Stimulated activated CD4-positive, alpha-beta T cell treated with anti-CD3 and anti-CD28 coated beads, Interleukin-12 subunit alpha, Interleukin-12 subunit beta, amount 100 ng/mL, for 24 hours (primary cell): ENCODE measurements around the gene KLHL40.

ENCODE experiments used
- DNase-seq, 2 experiments: peaks; one replicate each; pipeline ENCODE4 v3.0.0-alpha.2; 2020; ENCODE audit warnings: low read depth in 2 of 2

The KLHL40 gene

DNA sequence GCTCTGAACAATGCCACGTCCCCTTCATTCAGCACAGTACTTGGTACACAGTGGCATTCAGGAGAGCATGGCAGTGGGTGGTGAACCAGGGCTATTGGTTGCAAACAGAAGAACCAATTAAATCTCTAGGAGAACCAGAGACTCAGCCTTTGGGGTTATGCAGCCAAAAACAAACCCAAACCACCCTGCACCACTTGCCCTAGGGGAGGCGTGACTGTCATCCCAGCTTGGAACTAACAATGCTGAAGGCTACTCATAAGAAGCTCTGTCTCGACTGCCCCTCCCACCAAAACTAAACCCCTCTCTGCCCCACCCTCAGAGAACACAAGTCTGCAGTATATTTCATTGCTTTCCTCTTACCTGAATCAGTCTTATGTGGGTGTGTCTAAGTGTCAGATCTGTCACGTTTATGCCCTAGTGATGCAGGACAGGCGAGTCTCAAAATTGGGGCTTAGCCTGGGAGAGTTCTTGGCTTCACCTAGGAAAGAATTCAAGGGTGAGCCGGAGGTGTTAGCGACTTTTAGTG is 15.2 kb upstream of the KLHL40 start:
- no peak for DNase-seq

DNA sequence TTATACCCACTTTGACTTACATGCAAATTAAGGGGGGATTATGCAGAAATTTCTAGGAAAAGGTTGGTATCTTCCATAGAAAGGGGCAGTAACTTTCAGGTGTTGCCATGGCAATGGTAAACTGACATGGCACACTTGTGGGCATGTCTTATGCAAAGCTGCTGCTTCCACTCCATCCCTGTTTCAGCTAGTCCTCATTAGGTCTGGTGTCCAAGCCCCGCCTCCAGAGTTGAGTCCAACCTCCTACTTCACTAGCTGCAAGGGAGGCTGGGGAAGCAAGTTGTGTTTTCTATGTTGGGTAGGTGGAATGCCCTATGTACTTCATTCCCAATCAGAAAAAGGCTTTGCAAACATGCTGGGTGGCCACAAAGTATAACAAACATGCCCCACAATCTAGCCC is 14.7 kb upstream of the KLHL40 start:
- no peak for DNase-seq

DNA sequence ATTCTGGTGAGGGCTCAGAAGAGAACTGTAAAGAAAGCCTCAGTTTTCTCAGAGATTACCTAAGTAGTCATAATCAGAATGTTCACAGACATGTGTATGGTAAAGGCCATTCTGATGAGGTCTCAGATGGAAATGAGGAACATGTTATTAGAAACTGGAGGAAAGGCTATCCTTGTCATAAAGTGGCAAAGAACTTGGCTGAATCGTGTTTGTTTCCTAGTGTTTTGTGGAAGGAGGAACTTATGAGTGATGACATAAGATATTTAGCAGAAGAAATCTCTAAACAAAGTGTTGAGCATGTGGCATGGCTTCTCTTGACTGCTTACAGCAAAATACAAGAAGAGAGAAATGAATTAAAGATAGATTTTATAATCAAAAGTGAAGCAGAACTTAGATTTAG is 12.8 kb upstream of the KLHL40 start:
- no peak for DNase-seq

- DNase-seq: no peak
Measured at GRCh38 chr3:42673082-42673481, 12.3 kb upstream of the KLHL40 start.

- DNase-seq: no peak
Measured at GRCh38 chr3:42674146-42674545, 11.2 kb upstream of the KLHL40 start.

DNA sequence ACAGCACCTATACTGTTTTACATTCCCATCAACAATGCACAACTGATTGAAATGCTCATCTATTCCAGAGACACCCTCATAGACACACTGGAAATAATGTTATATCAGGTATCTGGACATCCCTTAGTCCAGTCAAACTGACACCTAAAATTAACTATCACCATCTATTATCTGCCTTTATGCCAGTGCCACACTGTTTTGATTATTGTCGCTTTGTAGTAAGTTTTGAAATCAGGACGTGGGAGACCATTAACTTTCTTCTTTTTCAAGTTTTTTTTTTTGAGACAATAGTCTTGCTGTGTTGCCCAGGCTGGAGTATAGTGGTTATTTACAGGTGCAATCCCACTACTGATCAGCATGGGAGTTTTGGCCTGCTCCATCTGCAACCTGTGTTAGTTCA is 9.4 kb upstream of the KLHL40 start:
- DNase-seq: no peak

DNA sequence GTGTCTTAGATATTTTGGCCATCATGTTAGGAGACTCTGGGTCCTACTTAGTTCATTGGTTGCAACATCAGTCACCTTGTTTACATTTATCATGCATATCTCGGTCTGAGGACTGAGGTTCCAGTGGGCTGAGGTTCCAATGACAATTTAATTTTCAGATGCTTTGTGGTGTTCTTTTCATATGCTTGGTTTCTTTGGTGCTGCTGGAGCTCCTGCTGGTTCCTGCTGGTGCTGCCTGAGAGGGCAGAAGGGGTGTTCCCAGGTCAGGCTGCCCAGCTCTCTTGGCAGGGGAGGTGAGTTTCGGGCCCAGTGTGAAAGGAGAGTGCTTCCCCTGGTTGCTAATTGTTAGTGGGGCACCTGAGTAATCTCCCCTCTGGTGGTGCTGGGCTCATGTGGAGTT is 6.9 kb upstream of the KLHL40 start:
- DNase-seq: no peak

GRCh38 chr3:42680271-42680670 is 5.1 kb upstream of the KLHL40 start:
- no peak for DNase-seq

GRCh38 chr3:42680806-42681205 is 4.5 kb upstream of the KLHL40 start:
- no peak for DNase-seq

- no peak for DNase-seq
Measured at GRCh38 chr3:42681361-42682038, 3.8 kb upstream of the KLHL40 start.

- DNase-seq: no peak
Measured at GRCh38 chr3:42682301-42683070, 2.9 kb upstream of the KLHL40 start.

- peak; percentile 12 to 49 for DNase-seq
Measured at GRCh38 chr3:42683875-42684598, 1.3 kb upstream of the KLHL40 start.

DNA sequence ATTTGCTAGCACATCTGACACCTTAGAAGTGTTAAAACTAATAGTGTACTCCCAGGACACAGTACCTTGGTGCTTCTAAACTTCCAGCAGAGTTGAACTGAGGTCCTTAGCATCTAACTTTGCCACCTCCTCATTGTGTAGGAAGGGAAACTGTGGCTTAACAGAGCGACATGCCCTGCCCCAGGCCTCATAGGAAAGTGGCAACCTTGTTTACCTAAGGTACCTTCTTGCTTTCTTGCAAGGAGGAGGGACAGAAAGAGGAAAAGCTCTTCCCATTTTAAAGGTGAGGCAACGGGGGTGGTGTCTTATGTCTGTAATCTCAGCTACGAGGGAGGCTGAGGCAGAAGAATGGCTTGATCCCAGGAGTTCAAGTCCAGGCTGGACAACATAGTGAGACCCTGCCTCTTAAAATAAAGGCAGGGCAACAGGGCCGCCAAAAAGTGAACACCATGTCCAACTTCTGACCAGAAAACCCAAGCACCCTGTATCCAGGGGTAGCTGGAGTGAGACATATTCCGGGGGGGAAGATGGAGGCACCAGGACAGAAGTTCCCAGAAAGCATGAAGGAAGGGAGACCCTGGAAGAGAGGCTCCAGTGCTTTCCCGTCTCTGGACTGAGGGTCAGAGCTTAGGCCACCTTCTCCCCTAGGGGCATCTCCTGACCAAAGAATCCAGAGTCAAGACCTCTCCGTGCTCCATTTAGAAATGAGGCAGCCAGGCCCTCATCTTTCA is 540 bp upstream of the KLHL40 start:
- DNase-seq: no peak

GRCh38 chr3:42685891-42686820 is 819 bp downstream of the KLHL40 start:
- no peak for DNase-seq

GRCh38 chr3:42686832-42687650 is 1.7 kb downstream of the KLHL40 start:
- no peak for DNase-seq

- no peak for DNase-seq
Measured at GRCh38 chr3:42688016-42688415, 2.7 kb downstream of the KLHL40 start.

DNA sequence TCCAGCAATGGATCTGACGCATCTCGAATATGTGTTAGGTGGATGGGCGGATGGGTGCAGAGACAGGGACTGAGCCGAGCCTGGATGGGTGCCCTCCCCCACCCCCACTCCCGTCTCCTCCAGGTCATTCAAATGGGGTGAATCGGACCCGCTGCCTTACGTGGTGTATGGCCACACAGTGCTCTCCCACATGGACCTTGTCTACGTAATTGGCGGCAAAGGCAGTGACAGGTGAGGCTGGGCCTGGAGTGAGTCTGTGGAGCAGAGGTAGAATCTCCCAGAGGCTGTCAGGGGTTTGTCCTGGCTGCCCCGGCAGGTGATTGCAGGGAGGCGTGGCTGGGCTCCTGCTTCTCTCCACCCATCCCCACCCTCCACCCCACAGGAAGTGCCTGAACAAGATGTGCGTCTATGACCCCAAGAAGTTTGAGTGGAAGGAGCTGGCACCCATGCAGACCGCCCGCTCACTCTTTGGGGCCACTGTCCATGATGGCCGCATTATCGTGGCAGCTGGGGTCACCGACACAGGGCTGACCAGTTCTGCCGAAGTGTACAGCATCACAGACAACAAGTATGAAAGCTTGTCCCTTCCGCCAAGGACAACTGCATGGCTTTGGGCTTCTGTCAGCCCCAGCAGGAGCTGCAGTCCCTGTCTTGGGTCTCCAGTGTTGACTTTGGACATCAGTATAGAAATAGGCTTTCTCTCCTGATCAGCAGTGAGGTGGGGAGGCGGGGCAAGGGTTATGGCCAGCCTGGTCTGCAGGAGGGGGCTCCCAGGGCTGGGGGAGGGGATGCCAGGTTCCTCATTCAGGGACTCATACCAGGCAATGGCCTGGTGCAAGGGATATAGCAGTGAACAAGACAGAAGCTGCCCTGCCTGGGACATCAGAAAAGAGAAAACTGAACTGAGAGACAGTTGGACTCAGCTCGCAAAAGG is 3.4 kb downstream of the KLHL40 start:
- no peak for DNase-seq

- no peak for DNase-seq
Measured at GRCh38 chr3:42689421-42690014, 4.2 kb downstream of the KLHL40 start.
